HEK293 (cell line): ENCODE data around the gene SMKR1.

Experiments used
- ATF2 ChIP-seq: fragments of 450-650 bp; formaldehyde crosslinking; IDR thresholded peaks from 2 replicates; pipeline ENCODE4 v1.5.1; 2016; ENCODE audit warnings: missing biosample characterization, missing genetic modification characterization, low read depth
- BCL11A ChIP-seq: fragments of 450-650 bp; formaldehyde crosslinking; IDR thresholded peaks from 2 replicates; pipeline ENCODE4 v1.5.1; 2016; ENCODE audit warnings: low read depth, missing biosample characterization, missing genetic modification characterization
- CTCF ChIP-seq: fragments of 450-650 bp; formaldehyde crosslinking; IDR thresholded peaks from 2 replicates; pipeline ENCODE4 v1.5.1; 2016; ENCODE audit warnings: missing biosample characterization, missing genetic modification characterization
- TCF7L2 ChIP-seq: IDR thresholded peaks from 2 replicates; pipeline ENCODE4 v1.6.1; 2011; ENCODE audit warnings: low read depth, mild to moderate bottlenecking, inconsistent platforms, low read length, moderate library complexity, borderline replicate concordance
- ZBTB11 ChIP-seq: fragments of 450-650 bp; formaldehyde crosslinking; conservative IDR thresholded peaks from 2 replicates; pipeline ENCODE4 v1.5.1; 2016; ENCODE audit warnings: low read depth, missing biosample characterization, missing genetic modification characterization
- ZNF121 ChIP-seq: fragments of 450-650 bp; formaldehyde crosslinking; IDR thresholded peaks from 2 replicates; pipeline ENCODE4 v1.5.1; 2016; ENCODE audit warnings: missing biosample characterization, missing genetic modification characterization
- ZNF18 ChIP-seq: fragments of 450-650 bp; formaldehyde crosslinking; IDR thresholded peaks from 2 replicates; pipeline ENCODE4 v1.5.1; 2016; ENCODE audit warnings: missing biosample characterization, missing genetic modification characterization
- ZNF274 ChIP-seq, 2 experiments: fragments of 200-500 bp in 1 of 2; fragments of 450-650 bp in 1 of 2; sonication (Bioruptor generic) in 1 of 2; formaldehyde crosslinking in 1 of 2; IDR thresholded peaks; 2 replicates each; pipeline versions ENCODE4 v1.5.1 to v1.6.1; 2014 to 2016; ENCODE audit warnings: borderline replicate concordance in 1 of 2, inconsistent platforms in 1 of 2, low read length in 1 of 2, missing biosample characterization in 1 of 2, missing genetic modification characterization in 1 of 2
- ZNF391 ChIP-seq: fragments of 450-650 bp; formaldehyde crosslinking; IDR thresholded peaks from 2 replicates; pipeline ENCODE4 v1.5.1; 2016; ENCODE audit warnings: low read depth, missing biosample characterization, missing genetic modification characterization, borderline replicate concordance
- ZNF701 ChIP-seq: fragments of 450-650 bp; formaldehyde crosslinking; IDR thresholded peaks from 2 replicates; pipeline ENCODE4 v1.5.1; 2016; ENCODE audit warnings: missing biosample characterization, missing genetic modification characterization
- ZNF707 ChIP-seq: fragments of 450-650 bp; formaldehyde crosslinking; IDR thresholded peaks from 2 replicates; pipeline ENCODE4 v1.5.1; 2016; ENCODE audit warnings: missing biosample characterization, missing genetic modification characterization
- TF ChIP-seq, protein P1 (sequence below): fragments of 450-650 bp; formaldehyde crosslinking; IDR thresholded peaks from 2 replicates; pipeline ENCODE4 v1.5.1; 2017; ENCODE audit warnings: missing biosample characterization, mild to moderate bottlenecking, missing genetic modification characterization, moderate library complexity
- TF ChIP-seq, protein P2 (sequence below): fragments of 450-650 bp; formaldehyde crosslinking; IDR thresholded peaks from 2 replicates; pipeline ENCODE4 v1.5.1; 2016; ENCODE audit warnings: missing biosample characterization, missing genetic modification characterization

GRCh38 chr7:129452589-129453231 is 49.6 kb upstream of the SMKR1 start:
- TF ChIP-seq CTCF: no peak
- no peak for TF ChIP-seq ZNF701 (tag by site-specific recombination)
- no peak for TF ChIP-seq ZNF391
- TF ChIP-seq TCF7L2: no peak
- TF ChIP-seq ZNF121 (tag by site-specific recombination): no peak
- TF ChIP-seq ATF2 (tag by site-specific recombination): no peak
- no peak for TF ChIP-seq ZNF274 (IDR thresholded peaks at IDR 0.05; ENCODE audit: low read length)
- TF ChIP-seq ZNF274 (tag by site-specific recombination; IDR thresholded peaks at IDR 0.05; ENCODE audit: borderline replicate concordance): no peak
- TF ChIP-seq ZBTB11 (tag by site-specific recombination): no peak
- TF ChIP-seq ZNF18 (tag by site-specific recombination): no peak
- TF ChIP-seq ZNF707: no peak
- TF ChIP-seq, protein P1, sequence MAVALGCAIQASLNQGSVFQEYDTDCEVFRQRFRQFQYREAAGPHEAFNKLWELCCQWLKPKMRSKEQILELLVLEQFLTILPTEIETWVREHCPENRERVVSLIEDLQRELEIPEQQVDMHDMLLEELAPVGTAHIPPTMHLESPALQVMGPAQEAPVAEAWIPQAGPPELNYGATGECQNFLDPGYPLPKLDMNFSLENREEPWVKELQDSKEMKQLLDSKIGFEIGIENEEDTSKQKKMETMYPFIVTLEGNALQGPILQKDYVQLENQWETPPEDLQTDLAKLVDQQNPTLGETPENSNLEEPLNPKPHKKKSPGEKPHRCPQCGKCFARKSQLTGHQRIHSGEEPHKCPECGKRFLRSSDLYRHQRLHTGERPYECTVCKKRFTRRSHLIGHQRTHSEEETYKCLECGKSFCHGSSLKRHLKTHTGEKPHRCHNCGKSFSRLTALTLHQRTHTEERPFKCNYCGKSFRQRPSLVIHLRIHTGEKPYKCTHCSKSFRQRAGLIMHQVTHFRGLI (tag by site-specific recombination): no peak
- TF ChIP-seq BCL11A: no peak
- TF ChIP-seq, protein P2, sequence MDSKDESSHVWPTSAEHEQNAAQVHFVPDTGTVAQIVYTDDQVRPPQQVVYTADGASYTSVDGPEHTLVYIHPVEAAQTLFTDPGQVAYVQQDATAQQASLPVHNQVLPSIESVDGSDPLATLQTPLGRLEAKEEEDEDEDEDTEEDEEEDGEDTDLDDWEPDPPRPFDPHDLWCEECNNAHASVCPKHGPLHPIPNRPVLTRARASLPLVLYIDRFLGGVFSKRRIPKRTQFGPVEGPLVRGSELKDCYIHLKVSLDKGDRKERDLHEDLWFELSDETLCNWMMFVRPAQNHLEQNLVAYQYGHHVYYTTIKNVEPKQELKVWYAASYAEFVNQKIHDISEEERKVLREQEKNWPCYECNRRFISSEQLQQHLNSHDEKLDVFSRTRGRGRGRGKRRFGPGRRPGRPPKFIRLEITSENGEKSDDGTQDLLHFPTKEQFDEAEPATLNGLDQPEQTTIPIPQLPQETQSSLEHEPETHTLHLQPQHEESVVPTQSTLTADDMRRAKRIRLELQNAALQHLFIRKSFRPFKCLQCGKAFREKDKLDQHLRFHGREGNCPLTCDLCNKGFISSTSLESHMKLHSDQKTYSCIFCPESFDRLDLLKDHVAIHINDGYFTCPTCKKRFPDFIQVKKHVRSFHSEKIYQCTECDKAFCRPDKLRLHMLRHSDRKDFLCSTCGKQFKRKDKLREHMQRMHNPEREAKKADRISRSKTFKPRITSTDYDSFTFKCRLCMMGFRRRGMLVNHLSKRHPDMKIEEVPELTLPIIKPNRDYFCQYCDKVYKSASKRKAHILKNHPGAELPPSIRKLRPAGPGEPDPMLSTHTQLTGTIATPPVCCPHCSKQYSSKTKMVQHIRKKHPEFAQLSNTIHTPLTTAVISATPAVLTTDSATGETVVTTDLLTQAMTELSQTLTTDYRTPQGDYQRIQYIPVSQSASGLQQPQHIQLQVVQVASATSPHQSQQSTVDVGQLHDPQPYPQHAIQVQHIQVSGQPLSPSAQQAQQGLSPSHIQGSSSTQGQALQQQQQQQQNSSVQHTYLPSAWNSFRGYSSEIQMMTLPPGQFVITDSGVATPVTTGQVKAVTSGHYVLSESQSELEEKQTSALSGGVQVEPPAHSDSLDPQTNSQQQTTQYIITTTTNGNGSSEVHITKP (tag by site-specific recombination): no peak
